Right lobe of liver (tissue), 6 donors: Measurements from ENCODE around the gene CELSR1. TPM values are rescaled to one million over a fixed set of nuclear protein-coding genes. Genes with fewer than 3 reads are reported as not detected.

ENCODE experiments used
- ATAC-seq, 4 donors: fragments of 200-7000 bp; cut with Tn5 transposase; one replicate each; pipeline ENCODE4 v1.9.1; 2020; ENCODE audit warnings: mild to moderate bottlenecking in 4 of 4, moderate library complexity in 4 of 4
- DNase-seq, 3 donors: peaks; one replicate each; pipeline ENCODE4 v3.0.0-alpha.2; 2020
- H3K27ac ChIP-seq, 3 donors: fragments of 200-600 bp; one replicate each; pipeline ENCODE4 v1.8.0; 2022
- H3K27me3 ChIP-seq, 2 donors: fragments of 200-600 bp; one replicate each; pipeline ENCODE4 v1.8.0; 2022
- H3K36me3 ChIP-seq, 4 donors: fragments of 200-600 bp; sonication (generic) in 1 of 4; one replicate each; pipeline versions ENCODE4 v1.5.1 to v1.8.0; 2017 to 2022; ENCODE audit warnings: control low read depth in 1 of 4
- H3K4me1 ChIP-seq, 4 donors: fragments of 200-600 bp; sonication (generic) in 1 of 4; one replicate each; pipeline versions ENCODE4 v1.5.1 to v1.8.0; 2017 to 2022; ENCODE audit warnings: control low read depth in 1 of 4
- H3K4me3 ChIP-seq, 3 donors: fragments of 200-600 bp; one replicate each; pipeline ENCODE4 v1.8.0; 2022
- H3K9me3 ChIP-seq, 4 donors: fragments of 200-600 bp; sonication (generic) in 1 of 4; one replicate each; pipeline versions ENCODE4 v1.5.1 to v1.8.0; 2017 to 2022; ENCODE audit warnings: control low read depth in 1 of 4
- POLR2A ChIP-seq: fragments of 450-650 bp; IDR thresholded peaks from one replicate; pipeline ENCODE4 v1.6.1; 2017; ENCODE audit warnings: antibody characterized with exemption, mild to moderate bottlenecking
- WGBS: methylation state at CpG from one replicate; pipeline ENCODE4 v1.1.6; 2018; ENCODE audit warnings: low coverage, low lambda C conversion rate; ENCODE audit not compliant: insufficient coverage; ENCODE audit errors: missing lambda C conversion rate; 5-methylcytosine and 5-hydroxymethylcytosine counted together
- intact Hi-C, 2 donors: fragments of 100-400 bp; cut with DNase I; formaldehyde crosslinking; loops; one replicate each; pipeline versions ENCODE4 v1.11.2 to v1.14.1; 2022
- total RNA-seq, 6 experiments: library from RNA; depleted of rRNA in 2 of 6; stranded (reverse); fragments of >200 nt in 2 of 6; fragmentation: NEBNext Ultra II Directional in 3 of 6; extraction: Animal tissue kit (Norgen Biotek cat#: 25700) in 3 of 6; gene quantifications; one replicate each; pipeline versions ENCODE4 v1.1.0 to v1.2.4, GENCODE V29; 2016 to 2023
- TF ChIP-seq, protein P1 (sequence below), 4 donors: fragments of 200-600 bp in 3 of 4; fragments of 450-650 bp in 1 of 4; IDR thresholded peaks; one replicate each; pipeline versions ENCODE4 v1.5.1 to v1.8.0; 2016 to 2022; ENCODE audit warnings: antibody characterized with exemption in 4 of 4, mild to moderate bottlenecking in 2 of 4
- donor health status: DM: no; HTN: yes; CAD: no.
- donor health status: DM: no; HTN: no; CAD: no.
- donor health status: DM: no; HTN: no; CAD: no.
- donor health status: DM: no; HTN: yes; CAD: no.
- donor health status: DM: no; HTN: yes; CAD: no.

The CELSR1 gene
- total RNA-seq, 6 experiments from 2014 or later: 2.9 to 8.2 (median 5.0) TPM

DNA sequence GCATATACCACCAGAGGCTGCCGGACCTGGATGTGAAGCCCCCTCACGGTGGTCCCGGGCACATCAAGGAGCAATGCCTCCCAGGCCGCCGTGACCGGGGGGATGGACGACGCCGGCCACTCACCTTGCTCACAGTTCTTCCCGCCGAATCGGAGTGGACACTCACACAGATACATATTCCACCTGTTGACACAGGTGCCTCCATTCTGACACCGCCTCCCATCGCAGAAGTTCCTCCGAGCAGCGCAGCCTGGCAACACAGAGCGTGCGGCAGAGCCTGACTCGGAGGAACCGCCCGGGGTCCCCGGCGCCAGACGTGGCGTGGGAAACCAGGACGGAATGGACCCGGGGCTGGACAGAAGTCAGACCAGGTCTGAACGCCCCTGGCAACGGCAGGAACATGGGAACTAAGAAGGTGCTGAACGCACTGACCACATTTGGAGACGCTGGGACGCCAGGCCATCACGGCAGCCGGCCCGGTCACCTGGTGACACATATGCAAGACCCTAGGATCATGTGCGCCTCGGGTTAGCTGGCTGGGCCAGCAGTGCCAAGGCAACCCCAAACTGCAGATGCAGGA, 127.7 kb downstream of the CELSR1 start:
- Histone ChIP-seq H3K27me3 (no peaks in the 10 kb centered on the region), H3K4me3 (no peak overlapping the region), H3K36me3 (no peaks in the 10 kb centered on the region), H3K27ac (no peak overlapping the region), H3K9me3 (no peaks in the 10 kb centered on the region), H3K4me1 (no peaks in the 10 kb centered on the region)
- intact Hi-C loops: no loop called here
- 40% methylated on average over 1 of the region's 37 CpGs for WGBS
- DNase-seq: no peak
- ATAC-seq: no peak
- TF ChIP-seq, protein P1, sequence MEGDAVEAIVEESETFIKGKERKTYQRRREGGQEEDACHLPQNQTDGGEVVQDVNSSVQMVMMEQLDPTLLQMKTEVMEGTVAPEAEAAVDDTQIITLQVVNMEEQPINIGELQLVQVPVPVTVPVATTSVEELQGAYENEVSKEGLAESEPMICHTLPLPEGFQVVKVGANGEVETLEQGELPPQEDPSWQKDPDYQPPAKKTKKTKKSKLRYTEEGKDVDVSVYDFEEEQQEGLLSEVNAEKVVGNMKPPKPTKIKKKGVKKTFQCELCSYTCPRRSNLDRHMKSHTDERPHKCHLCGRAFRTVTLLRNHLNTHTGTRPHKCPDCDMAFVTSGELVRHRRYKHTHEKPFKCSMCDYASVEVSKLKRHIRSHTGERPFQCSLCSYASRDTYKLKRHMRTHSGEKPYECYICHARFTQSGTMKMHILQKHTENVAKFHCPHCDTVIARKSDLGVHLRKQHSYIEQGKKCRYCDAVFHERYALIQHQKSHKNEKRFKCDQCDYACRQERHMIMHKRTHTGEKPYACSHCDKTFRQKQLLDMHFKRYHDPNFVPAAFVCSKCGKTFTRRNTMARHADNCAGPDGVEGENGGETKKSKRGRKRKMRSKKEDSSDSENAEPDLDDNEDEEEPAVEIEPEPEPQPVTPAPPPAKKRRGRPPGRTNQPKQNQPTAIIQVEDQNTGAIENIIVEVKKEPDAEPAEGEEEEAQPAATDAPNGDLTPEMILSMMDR (IDR thresholded peaks at IDR 0.05): no peak
- TF ChIP-seq POLR2A: no peak

DNA sequence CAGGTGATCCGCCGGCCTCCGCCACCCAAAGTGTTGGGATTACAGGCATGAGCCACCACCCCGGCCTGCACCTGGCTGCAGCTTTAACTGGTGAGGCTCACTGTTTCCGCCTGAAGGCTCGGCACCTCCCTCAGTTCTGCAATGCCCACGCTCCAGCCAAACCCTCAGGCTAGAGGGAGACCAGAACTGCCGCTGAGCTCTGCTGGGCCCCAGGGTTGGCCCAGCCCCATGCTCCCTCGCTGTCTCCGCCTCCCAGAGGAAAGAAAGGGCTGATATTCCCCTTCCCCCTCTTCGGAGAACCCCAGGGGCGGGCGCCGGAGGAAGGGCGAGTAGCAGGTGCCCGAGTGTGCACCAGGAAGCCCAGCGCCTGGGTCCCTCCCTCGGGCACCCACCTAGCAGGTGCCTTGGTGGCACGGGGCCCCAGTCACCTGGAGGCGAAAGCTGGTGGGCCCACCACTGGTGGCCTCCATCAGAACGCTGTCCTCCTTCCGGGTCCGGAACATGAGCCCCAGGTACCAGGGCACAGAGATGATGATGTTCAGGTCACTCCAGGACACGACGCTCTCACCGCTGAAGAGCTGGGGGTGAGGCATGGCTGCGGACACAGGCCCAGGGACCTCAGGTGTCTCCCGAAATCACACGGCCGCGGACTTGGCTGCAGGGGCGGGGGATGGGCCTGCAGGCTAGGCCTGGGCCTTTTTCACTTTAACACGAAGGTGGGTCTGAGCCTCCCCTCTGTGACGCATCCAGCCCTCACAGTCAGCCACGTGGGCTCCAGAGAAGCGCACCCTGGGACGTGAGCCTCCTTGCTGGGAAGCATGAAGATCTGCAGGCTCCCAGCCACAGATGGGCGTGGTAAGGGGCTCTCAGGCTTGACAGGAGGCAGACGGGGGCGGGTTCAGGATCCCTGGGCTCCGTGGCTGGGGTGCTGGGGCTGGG, 128.6 kb downstream of the CELSR1 start:
- intact Hi-C loops: no loop called here
- Histone ChIP-seq H3K27ac (no peak overlapping the region), H3K4me3 (no peak overlapping the region), H3K36me3 (no peaks in the 10 kb centered on the region), H3K4me1 (no peaks in the 10 kb centered on the region), H3K27me3 (no peaks in the 10 kb centered on the region), H3K9me3 (no peaks in the 10 kb centered on the region)
- 70% methylated on average over 2 of the region's 41 CpGs for WGBS
- no peak for DNase-seq
- no peak for TF ChIP-seq POLR2A
- TF ChIP-seq, protein P1 (IDR thresholded peaks at IDR 0.05): no peak
- ATAC-seq: no peak

DNA sequence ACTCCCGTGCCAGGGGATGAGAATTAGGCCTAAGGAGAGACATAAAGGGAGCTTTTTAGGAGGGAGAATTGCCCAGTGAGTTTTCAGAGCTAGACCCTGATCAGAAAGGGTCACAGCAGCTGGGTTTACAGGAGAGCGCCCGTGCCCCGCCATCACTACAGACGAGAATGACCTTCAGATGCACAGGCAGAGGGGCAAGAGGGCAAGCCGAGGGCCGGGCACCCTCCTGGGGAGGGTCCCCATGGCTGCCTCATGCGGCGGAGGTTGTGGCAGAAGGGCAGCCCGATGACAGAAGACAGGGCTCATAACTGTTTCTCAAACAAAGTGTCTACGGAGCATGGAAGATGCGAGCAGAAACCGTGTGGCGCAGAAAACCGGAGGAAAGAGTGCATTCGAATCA, 129.7 kb downstream of the CELSR1 start:
- DNase-seq (no peak), ATAC-seq (no peak)
- Histone ChIP-seq H3K27ac (no peak overlapping the region), H3K9me3 (no peaks in the 10 kb centered on the region), H3K4me3 (no peak overlapping the region), H3K27me3 (no peaks in the 10 kb centered on the region), H3K4me1 (no peaks in the 10 kb centered on the region), H3K36me3 (no peaks in the 10 kb centered on the region)
- TF ChIP-seq, protein P1 (IDR thresholded peaks at IDR 0.05): no peak
- TF ChIP-seq POLR2A: no peak
- WGBS: 84% methylated on average over 8 of the region's 16 CpGs
- intact Hi-C loops: no loop called here

DNA sequence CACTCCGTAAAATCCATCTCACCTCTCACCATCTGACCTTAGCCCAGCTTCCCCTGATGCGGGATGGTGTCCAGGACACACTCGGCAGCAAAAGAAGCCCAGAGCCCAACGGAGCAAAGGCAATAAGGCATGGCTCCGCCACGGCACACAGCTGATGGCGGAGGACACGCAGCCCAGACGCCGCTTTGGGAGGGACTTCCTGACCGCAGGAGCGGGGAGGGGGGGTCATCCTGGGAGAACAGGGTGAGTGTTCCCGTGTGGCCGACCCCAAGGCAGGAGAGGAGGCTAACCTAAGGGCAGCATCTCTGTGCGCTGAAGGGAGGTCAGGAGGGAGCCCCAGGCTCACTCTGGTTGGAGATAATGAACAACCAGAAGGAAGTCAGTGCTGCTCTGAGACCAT, 130.6 kb downstream of the CELSR1 start:
- no peak for DNase-seq
- Histone ChIP-seq H3K9me3 (no peaks in the 10 kb centered on the region), H3K36me3 (no peaks in the 10 kb centered on the region), H3K4me3 (no peak overlapping the region), H3K4me1 (no peaks in the 10 kb centered on the region), H3K27ac (no peak overlapping the region), H3K27me3 (no peaks in the 10 kb centered on the region)
- TF ChIP-seq, protein P1 (IDR thresholded peaks at IDR 0.05): no peak
- no CpG with 5 or more reads among the region's 15 CpGs for WGBS
- intact Hi-C loops: no loop called here
- no peak for ATAC-seq
